Endometrium (tissue), 2 donors: ENCODE measurements around the gene USP10.
A peak's percentile ranks its signal among the peaks of the same experiment; 100 is the strongest.

Experiments
- FAIRE-seq: peaks from 2 replicates; lab custom pipeline; 2012; peaks lifted over from hg19 to GRCh38; lab: Jason Lieb, UNC
- donor health status: control.
- donor health status: control.

Gene USP10

GRCh38 chr16:84804326-84804725 is 104.5 kb downstream of the USP10 start:
- FAIRE-seq = no peak

GRCh38 chr16:84806256-84806889 is 106.6 kb downstream of the USP10 start:
- FAIRE-seq = no peak

GRCh38 chr16:84806890-84807258 is 107.1 kb downstream of the USP10 start:
- no peak for FAIRE-seq

GRCh38 chr16:84807776-84808175 is 108.0 kb downstream of the USP10 start:
- no peak for FAIRE-seq

- FAIRE-seq = no peak
These were observed 109.0 kb downstream of the USP10 start for GRCh38 chr16:84808826-84809225.

- FAIRE-seq = no peak
These were observed 110.9 kb downstream of the USP10 start for GRCh38 chr16:84810518-84811273.

GRCh38 chr16:84811529-84811928 is 111.7 kb downstream of the USP10 start:
- no peak for FAIRE-seq

- no peak for FAIRE-seq
These were observed 113.5 kb downstream of the USP10 start for GRCh38 chr16:84813141-84813934.

- FAIRE-seq = no peak
These were observed 115.7 kb downstream of the USP10 start for GRCh38 chr16:84815462-84815861.

GRCh38 chr16:84816023-84816422 is 116.2 kb downstream of the USP10 start:
- no peak for FAIRE-seq

GRCh38 chr16:84816485-84816884 is 116.7 kb downstream of the USP10 start:
- FAIRE-seq = no peak

- FAIRE-seq = no peak
These were observed 117.4 kb downstream of the USP10 start for GRCh38 chr16:84817206-84817605.

- no peak for FAIRE-seq
These were observed 117.8 kb downstream of the USP10 start for GRCh38 chr16:84817613-84818012.

GRCh38 chr16:84818133-84818532 is 118.3 kb downstream of the USP10 start:
- no peak for FAIRE-seq

GRCh38 chr16:84818989-84819643 is 119.3 kb downstream of the USP10 start:
- FAIRE-seq = no peak

GRCh38 chr16:84819644-84820304 is 120.0 kb downstream of the USP10 start, which contains the start of gene CRISPLD2:
Gene CRISPLD2, plus strand, starts transcription at chr16:84819985. Its CDS starts 18,511 bp downstream, at chr16:84838496.
- FAIRE-seq = no peak

GRCh38 chr16:84820305-84820684 is 120.5 kb downstream of the USP10 start:
- FAIRE-seq = no peak

GRCh38 chr16:84820771-84821170 is 121.0 kb downstream of the USP10 start:
- no peak for FAIRE-seq

- no peak for FAIRE-seq
These were observed 121.4 kb downstream of the USP10 start for GRCh38 chr16:84821179-84821578.

GRCh38 chr16:84821728-84822689 is 122.2 kb downstream of the USP10 start:
- FAIRE-seq = peak; percentile 75

GRCh38 chr16:84822990-84823389 is 123.2 kb downstream of the USP10 start:
- no peak for FAIRE-seq
